ENCODE measurements around the gene OR6K3. TPM values are rescaled to one million over a fixed set of nuclear protein-coding genes. Genes with fewer than 3 reads are reported as not detected.
"Not testable (repeated sequence)": the region's sequence is repeated elsewhere in the genome, so short reads cannot be mapped to it uniquely, and the experiment has no call there.

Gene OR6K3
- total RNA-seq, 1 experiment from 2014 or later, result not detected

DNA sequence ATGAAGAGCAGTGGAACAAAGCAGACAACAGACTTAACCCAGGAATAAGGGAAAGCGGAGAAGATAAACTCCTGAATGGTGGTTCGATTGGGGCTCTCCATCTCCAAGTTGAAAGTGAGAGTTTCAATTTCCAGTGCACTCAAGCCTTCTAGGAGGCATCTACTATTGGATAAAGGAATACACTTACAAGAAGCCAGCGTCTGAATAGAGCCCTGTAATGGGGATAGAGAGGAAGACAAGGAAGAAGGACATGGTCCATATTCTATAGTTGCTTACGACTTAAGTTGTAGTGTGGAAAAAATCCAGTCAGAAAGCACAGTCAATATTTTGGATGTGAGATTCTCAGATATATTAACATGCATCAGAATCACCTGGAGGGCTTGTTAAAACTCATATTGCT, 20.0 kb downstream of the OR6K3 start, which contains the start of gene OR6K2:
OR6K2 (minus strand) TSS at position 101 of the 400 bp plus-strand sequence; CDS start at position 101, 0 bp downstream.
- H3K27me3 ChIP-seq (ENCODE audit: control insufficient read depth, insufficient read depth, low read length), result no peaks in the 10 kb centered on the region
- DNase-seq, result no peak
- H3K4me3 ChIP-seq (ENCODE audit: insufficient read depth, low read depth, low read length), result no peak within 1 kb of the TSS
- H3K36me3 ChIP-seq (replicated peaks; ENCODE audit: control insufficient read depth, insufficient read depth, low read length), result no peaks in the 10 kb centered on the region

DNA sequence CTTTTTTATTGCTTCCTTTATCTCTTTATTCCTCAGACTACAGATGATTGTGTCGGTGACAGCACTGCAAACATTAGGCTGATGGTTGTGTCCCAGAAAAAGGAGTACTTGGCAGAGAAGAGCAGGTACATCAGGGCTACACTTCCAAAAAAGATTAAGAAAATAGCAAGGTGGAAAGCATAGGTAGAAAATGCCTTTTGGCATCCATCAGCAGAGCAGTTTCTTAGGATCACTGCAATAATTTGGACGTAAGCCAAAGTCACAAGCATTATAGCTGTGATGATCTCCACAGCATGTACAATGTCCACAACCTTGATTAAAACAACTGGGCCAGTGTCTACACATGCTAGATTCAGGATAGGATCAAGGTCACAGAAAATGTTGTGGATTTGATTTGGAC, 25.9 kb downstream of the OR6K3 start:
- Histone ChIP-seq H3K36me3 (replicated peaks; ENCODE audit: control insufficient read depth, insufficient read depth, low read length) (no peaks in the 10 kb centered on the region), H3K4me3 (ENCODE audit: insufficient read depth, low read depth, low read length) (no peak overlapping the region), H3K27me3 (ENCODE audit: control insufficient read depth, insufficient read depth, low read length) (no peaks in the 10 kb centered on the region)
- no peak for DNase-seq

DNA sequence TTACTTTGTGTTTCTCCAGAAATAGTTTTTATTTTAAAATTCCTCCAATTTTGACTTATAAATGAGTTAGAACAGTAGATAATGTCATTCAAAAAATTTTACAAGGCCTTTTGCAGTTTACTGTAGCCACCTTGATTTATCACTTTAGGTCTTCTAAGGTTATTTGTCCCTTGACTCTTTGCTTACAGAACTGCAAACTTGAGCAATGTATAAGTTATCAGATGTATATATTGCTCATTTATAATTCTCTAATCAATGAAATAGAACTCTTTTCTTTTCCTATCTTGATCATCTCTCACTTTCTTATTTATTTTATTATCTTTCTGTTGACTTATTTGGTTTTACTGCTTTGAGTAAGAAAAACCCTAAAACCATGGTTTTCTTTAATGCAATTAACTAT, 28.2 kb downstream of the OR6K3 start:
- no peak overlapping the region for H3K4me3 ChIP-seq (ENCODE audit: insufficient read depth, low read depth, low read length)

DNA sequence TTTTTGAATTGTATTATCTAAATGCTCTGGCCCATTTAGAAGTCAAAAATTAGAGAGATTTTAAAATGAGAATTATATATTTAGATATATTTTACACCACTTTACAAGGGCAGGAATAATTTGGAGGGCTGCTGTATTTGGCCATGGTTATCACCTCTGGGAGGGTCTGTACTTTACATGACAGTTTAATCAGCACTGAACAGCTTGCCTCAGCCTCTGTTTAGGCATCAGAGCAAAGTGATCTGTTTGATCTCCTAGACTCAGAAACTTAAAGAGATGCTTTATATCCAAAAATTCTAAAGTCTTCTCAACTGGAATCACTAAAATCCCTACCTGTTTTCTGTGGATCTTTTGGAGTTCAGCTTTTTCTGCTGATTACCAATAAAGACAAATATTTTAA, 28.6 kb downstream of the OR6K3 start:
- no peak for DNase-seq
- no peaks in the 10 kb centered on the region for H3K36me3 ChIP-seq (replicated peaks; ENCODE audit: control insufficient read depth, insufficient read depth, low read length)
- H3K27me3 ChIP-seq (ENCODE audit: control insufficient read depth, insufficient read depth, low read length), result no peaks in the 10 kb centered on the region
- no peak overlapping the region for H3K4me3 ChIP-seq (ENCODE audit: insufficient read depth, low read depth, low read length)

More for the DNA sequence above, 28.2 kb downstream of the OR6K3 start:
- DNase-seq, result no peak
- no peaks in the 10 kb centered on the region for H3K27me3 ChIP-seq (ENCODE audit: control insufficient read depth, insufficient read depth, low read length)
- H3K36me3 ChIP-seq (replicated peaks; ENCODE audit: control insufficient read depth, insufficient read depth, low read length), result no peaks in the 10 kb centered on the region

DNA sequence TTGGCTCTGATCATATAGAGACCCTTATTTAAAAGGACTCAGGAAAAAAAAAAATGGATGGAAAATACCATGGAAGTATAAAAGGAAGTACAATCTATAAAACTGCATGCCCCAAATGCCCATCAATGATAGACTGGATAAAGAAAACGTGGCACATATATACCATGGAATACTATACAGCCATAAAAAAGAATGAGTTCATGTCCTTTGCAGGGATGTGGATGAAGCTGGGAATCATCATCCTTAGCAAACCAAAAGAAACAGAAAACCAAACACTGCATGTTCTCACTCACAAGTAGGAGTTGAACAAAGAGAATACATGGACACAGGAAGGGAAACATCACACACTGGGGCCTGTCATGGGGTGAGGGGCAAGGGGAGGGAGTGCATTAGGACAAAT, 29.4 kb downstream of the OR6K3 start:
- H3K27me3 ChIP-seq (ENCODE audit: control insufficient read depth, insufficient read depth, low read length); DNase-seq; H3K4me3 ChIP-seq (ENCODE audit: insufficient read depth, low read depth, low read length); H3K36me3 ChIP-seq (replicated peaks; ENCODE audit: control insufficient read depth, insufficient read depth, low read length): not testable (repeated sequence)

DNA sequence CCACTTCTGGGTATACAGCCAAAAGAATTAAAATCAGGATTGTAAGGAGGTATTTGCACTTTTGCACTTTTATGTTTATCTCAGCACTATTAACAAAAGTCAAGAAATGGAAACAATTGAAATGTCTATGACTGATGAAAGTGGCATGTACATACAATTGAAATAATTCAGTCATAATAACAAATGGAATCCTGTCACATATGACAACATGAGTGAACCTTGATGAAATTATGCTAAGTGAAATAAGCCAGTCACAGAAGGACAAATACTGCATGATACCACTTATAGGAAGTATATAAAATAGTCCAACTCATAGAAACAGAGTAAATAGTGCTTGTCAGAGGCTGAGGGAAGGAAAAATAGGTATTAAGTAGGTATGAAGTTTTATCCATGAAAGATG, 30.6 kb downstream of the OR6K3 start:
- no peak overlapping the region for H3K4me3 ChIP-seq (ENCODE audit: insufficient read depth, low read depth, low read length)
- DNase-seq, result no peak
- H3K36me3 ChIP-seq (replicated peaks; ENCODE audit: control insufficient read depth, insufficient read depth, low read length), result no peaks in the 10 kb centered on the region
- no peaks in the 10 kb centered on the region for H3K27me3 ChIP-seq (ENCODE audit: control insufficient read depth, insufficient read depth, low read length)

DNA sequence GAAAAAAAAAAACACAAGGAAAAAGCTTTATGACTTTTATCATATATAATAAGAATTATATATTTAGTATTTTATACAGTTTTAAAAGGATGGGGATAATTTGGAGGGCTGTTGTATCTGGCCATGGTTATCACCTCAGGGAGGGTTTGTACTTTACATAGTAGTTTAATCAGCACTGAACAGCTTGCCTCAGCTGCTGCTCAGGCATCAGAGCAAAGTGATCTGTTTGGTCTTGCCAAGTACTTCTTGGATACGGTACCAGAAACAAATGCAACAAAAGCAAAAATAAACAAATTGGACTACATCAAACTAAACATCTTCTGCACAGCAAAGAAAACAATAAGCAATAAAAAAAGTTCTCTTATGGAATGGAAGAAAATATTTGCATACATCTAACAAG, 31.4 kb downstream of the OR6K3 start:
- DNase-seq, result no peak
- Histone ChIP-seq H3K36me3 (replicated peaks; ENCODE audit: control insufficient read depth, insufficient read depth, low read length) (no peaks in the 10 kb centered on the region), H3K4me3 (ENCODE audit: insufficient read depth, low read depth, low read length) (no peak overlapping the region), H3K27me3 (ENCODE audit: control insufficient read depth, insufficient read depth, low read length) (no peaks in the 10 kb centered on the region)

DNA sequence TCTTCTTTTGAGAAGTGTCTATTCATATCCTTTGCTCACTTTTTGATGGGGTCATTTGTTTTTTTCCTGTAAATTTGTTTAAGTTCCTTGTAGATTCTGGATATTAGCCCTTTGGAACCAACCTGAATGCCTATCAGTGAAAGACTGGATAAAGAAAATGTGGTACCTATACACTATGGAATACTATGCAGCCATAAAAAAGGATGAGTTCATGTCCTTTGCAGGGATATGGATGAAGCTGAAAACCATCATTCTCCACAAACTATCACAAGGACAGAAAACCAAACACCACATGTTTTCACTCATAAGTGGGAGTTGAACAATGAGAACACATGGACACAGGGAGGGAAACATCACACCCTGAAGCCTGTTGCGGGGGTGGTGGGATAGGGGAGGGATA, 32.2 kb downstream of the OR6K3 start:
- DNase-seq; H3K27me3 ChIP-seq (ENCODE audit: control insufficient read depth, insufficient read depth, low read length); H3K4me3 ChIP-seq (ENCODE audit: insufficient read depth, low read depth, low read length); H3K36me3 ChIP-seq (replicated peaks; ENCODE audit: control insufficient read depth, insufficient read depth, low read length): not testable (repeated sequence)

DNA sequence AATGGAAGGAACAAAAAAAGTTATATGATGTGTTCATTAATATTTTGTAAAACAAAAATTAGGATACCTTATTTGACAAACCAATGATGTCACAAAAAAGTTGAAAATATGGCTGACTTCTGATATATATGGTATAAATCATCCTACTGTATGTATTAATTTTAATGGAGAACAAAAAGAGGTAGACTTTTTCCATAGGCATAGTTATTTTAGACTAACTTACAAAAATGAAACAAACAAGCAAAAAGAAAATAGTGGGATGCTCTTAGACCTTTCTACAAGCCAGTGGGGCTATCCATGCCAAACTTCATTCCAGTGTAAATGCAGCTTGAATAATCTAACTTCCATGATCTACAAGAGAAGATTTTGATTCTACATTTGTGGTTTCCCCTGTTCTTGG, 33.5 kb downstream of the OR6K3 start:
- Histone ChIP-seq H3K4me3 (ENCODE audit: insufficient read depth, low read depth, low read length) (no peak overlapping the region), H3K36me3 (replicated peaks; ENCODE audit: control insufficient read depth, insufficient read depth, low read length) (no peaks in the 10 kb centered on the region), H3K27me3 (ENCODE audit: control insufficient read depth, insufficient read depth, low read length) (no peaks in the 10 kb centered on the region)
- DNase-seq, result no peak

DNA sequence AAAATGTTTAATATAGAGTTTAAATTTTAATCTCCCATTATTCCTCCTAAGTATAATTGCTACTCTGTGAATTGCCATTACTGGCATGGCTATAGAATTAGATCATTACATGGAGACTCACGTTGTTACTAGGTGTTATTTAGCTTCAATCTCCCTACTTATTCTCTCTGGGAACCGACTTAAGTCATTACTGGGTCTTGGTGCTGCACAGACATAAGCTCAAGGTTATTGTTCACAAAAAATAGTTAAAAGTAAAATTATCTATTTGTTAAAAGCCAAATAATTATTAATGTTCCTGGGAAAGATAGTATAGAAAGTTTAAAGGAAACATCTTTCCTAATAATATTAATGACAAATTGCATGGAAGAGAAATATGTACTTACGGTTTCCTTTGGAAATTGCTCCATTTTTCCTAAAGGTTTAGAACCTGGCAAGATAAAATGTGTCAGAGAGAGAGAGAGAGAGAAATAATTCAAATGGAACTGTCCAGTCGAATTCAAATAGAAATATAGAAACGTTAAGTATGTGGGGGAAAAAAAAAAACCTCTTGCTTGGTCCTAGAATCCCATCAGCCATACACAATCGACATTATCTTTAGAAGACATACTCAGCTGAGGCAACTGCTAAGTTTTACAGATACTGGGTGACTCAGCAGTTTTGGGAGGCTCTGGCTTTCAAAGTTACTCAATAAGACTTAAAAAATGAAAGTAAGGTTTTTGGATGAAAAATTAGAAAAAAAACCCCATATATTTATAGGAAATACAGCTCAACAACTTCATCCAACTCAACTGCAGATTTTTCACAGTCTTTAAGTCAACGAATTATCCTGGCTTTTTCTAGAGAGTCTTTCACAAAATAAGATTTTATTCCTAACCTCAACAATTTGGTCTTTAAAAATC, 34.2 kb downstream of the OR6K3 start, which contains the start of gene SPTA1:
SPTA1 (minus strand) TSS at position 605 of the 899 bp plus-strand sequence; CDS start at position 407, 198 bp downstream.
- no peak for DNase-seq
- Histone ChIP-seq H3K27me3 (ENCODE audit: control insufficient read depth, insufficient read depth, low read length) (no peaks in the 10 kb centered on the region; the same call in 1 of the 2 replicates), H3K4me3 (ENCODE audit: insufficient read depth, low read depth, low read length) (no peak within 1 kb of the TSS), H3K36me3 (replicated peaks; ENCODE audit: control insufficient read depth, insufficient read depth, low read length) (no peaks in the 10 kb centered on the region)

DNA sequence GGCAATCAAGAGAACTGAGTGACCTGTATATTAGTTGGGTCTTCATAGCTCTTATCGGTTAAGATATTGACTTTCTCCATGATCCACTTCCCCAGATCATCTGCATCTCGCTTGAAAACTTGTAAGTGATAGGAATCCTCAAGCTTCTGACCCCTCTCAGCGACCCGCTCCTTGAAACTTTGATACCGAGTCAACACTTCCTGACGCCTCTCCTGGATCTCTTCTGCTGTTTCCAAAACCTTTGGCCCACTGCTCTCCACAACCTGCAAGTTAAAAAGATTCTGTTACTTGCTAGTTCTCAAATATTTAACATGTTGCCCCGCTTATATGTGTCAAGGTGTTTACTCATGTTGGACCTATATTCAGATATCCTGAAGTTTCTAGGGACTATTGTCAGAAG, 35.4 kb downstream of the OR6K3 start:
- H3K4me3 ChIP-seq (ENCODE audit: insufficient read depth, low read depth, low read length), result no peak overlapping the region
- DNase-seq, result no peak

DNA sequence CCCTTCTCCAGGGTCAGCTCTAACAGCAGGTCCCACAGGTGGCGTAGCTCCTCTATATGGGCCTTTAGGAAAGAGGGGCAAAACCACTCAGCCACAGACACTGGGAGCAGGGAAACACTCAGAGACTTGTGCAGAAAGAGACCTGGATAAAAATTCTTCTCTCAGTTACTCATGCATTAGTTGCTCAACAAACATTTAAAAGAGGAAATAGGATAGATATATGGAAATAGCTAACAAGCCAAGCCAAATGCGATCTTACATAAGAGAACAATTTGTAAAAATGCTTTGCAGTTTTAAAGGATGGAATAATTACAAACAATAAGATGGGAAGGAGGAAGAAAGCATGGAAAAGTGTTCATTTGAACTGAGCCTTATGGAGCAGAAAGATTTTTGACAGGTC, 38.9 kb downstream of the OR6K3 start:
- Histone ChIP-seq H3K36me3 (replicated peaks; ENCODE audit: control insufficient read depth, insufficient read depth, low read length) (no peaks in the 10 kb centered on the region), H3K4me3 (ENCODE audit: insufficient read depth, low read depth, low read length) (no peak overlapping the region), H3K27me3 (ENCODE audit: control insufficient read depth, insufficient read depth, low read length) (no peaks in the 10 kb centered on the region; the same call in 1 of the 2 replicates)
- DNase-seq, result no peak

More for the DNA sequence above, 35.4 kb downstream of the OR6K3 start:
- Histone ChIP-seq H3K27me3 (ENCODE audit: control insufficient read depth, insufficient read depth, low read length) (no peaks in the 10 kb centered on the region; the same call in 1 of the 2 replicates), H3K36me3 (replicated peaks; ENCODE audit: control insufficient read depth, insufficient read depth, low read length) (no peaks in the 10 kb centered on the region)

DNA sequence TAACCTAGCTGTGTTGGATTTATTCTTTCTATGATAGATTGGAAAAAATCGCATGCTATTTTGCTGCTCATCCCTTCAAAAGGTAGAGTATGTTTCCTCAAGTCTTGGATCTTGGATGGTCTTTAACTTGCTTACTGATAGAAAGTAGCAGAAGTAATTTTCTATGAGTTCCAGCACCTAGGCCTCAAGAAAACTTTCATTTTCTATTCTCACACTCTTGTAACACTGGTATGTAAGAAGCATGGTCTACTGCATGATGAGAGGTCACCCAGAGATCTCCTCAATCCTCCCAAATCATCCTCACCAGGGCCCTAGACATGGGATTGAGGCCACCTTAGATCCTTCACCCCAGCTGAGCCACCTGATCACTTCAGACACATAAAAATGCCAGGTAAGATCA, 41.2 kb downstream of the OR6K3 start:
- H3K36me3 ChIP-seq (replicated peaks; ENCODE audit: control insufficient read depth, insufficient read depth, low read length), result no peaks in the 10 kb centered on the region

DNA sequence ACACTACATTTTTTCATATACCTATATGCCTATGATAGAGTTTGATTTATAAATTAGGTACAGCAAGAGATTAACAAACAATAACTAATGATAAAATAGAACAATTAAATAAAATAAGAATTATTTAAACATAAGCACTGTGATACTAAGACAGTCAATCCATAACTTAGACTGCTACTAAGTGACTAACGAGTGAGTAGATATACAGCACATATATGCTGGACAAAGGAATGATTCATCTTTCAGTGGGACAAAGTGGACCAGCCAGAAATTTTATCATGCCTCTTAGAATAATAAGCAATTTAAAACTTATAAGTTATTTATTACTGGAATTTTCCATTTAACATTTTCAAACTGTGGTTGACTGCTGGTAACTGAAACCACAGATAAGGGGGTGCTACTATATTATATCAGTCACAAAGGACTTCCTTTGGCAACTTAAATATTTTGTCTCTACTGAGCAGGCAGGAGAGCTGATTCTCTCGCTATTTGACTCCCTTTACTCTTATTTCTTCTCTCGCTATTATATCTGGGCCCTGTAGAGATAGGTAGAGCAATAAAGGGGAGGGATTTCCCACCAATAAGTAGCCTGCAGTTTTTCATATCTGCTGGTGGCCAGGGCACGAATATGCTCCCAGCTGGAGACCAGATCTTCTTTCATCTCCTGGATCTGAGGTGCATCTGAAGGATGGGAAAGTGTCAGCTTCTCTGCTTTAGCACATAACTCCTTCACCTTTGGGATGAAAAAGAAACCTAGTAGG, 44.8 kb downstream of the OR6K3 start:
- DNase-seq, result no peak
- H3K4me3 ChIP-seq (ENCODE audit: insufficient read depth, low read depth, low read length), result no peak overlapping the region
- no peaks in the 10 kb centered on the region for H3K27me3 ChIP-seq (ENCODE audit: control insufficient read depth, insufficient read depth, low read length)
- no peaks in the 10 kb centered on the region for H3K36me3 ChIP-seq (replicated peaks; ENCODE audit: control insufficient read depth, insufficient read depth, low read length)

More for the DNA sequence above, 41.2 kb downstream of the OR6K3 start:
- no peak for DNase-seq
- no peaks in the 10 kb centered on the region; the same call in 1 of the 2 replicates for H3K27me3 ChIP-seq (ENCODE audit: control insufficient read depth, insufficient read depth, low read length)
- H3K4me3 ChIP-seq (ENCODE audit: insufficient read depth, low read depth, low read length), result no peak overlapping the region

DNA sequence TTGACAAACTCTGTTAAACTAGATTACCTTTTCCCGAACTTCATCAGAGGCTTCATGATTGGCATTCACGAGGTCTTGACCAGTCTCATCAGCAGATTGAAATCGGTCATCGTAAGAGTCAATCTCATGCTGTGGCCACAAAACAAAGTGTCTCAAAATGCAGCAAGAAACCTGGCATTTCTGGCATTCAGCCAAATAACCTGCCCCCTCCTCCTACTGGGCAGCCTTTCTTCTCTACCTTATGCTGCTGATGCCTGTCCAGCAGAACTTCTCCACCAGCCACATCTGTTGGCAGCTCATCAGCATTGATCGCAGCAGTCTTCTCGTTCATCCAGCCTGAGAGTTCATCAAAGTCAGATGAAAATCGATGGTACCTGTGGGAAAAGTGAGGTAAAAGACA, 46.2 kb downstream of the OR6K3 start:
- DNase-seq, result no peak
- Histone ChIP-seq H3K27me3 (ENCODE audit: control insufficient read depth, insufficient read depth, low read length) (no peaks in the 10 kb centered on the region), H3K4me3 (ENCODE audit: insufficient read depth, low read depth, low read length) (no peak overlapping the region), H3K36me3 (replicated peaks; ENCODE audit: control insufficient read depth, insufficient read depth, low read length) (no peaks in the 10 kb centered on the region)

Measured in H7 (cell line).